Cerebellar nuclear complex (tissue), 1 donor: ENCODE data around the gene IL13.

Source experiments
- DNase-seq, 2 experiments: peaks; one replicate each; lab custom pipeline; 2025; lab: John Stamatoyannopoulos, UW

IL13 gene

GRCh38 chr5:132669966-132670882 lies 12.3 kb downstream of the IL13 start:
- DNase-seq, result no peak

GRCh38 chr5:132671000-132671399 lies 13.0 kb downstream of the IL13 start:
- no peak for DNase-seq

DNA sequence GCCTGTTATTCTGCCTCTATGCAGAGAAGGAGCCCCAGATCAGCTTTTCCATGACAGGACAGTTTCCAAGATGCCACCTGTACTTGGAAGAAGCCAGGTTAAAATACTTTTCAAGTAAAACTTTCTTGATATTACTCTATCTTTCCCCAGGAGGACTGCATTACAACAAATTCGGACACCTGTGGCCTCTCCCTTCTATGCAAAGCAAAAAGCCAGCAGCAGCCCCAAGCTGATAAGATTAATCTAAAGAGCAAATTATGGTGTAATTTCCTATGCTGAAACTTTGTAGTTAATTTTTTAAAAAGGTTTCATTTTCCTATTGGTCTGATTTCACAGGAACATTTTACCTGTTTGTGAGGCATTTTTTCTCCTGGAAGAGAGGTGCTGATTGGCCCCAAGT lies 15.5 kb downstream of the IL13 start:
- no peak for DNase-seq

GRCh38 chr5:132673939-132674630 lies 16.1 kb downstream of the IL13 start, which contains the start of gene IL4:
TSS of gene IL4 (plus strand) at chr5:132673989. CDS start at chr5:132674051, 62 bp downstream.
- no peak for DNase-seq

DNA sequence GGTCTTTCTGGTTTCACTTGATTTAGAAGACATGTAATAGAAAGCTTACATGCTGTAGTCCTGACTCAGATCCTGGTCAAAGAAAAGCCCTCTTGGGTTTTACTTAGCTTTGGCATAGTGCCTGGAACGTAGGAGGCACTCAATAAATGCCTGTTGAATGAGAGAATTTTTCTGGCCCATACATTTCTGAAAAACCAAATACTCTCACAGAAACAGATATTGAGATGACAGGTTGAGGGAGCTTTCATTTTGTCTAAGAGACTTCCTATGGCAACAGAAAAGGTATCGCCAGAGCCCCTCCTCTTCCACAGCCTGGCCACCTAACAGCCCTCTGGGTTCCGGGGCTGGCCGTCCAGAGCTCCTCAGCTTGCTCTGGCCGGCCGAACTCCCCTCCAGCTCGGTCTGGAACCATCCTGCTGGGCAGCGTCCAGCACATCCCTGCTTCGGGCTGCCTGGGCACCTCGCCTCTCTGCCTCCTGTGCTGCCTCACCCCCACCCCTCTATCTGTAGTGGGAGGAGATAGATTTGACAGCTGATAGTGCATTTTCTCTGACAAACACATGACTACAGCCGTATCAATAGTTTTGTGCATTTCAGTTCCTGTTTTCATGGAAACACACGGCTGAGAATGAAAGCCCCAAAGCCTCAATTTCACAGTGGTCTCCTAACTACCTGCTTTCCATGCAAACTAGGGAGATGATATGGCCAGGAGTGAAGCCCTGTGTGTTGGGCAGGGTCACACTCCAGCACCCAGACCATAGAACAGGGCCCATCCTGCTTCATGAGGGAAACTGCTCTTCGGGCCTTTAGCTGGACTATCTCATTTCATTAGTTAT lies 16.9 kb downstream of the IL13 start:
- DNase-seq, result no peak

DNA sequence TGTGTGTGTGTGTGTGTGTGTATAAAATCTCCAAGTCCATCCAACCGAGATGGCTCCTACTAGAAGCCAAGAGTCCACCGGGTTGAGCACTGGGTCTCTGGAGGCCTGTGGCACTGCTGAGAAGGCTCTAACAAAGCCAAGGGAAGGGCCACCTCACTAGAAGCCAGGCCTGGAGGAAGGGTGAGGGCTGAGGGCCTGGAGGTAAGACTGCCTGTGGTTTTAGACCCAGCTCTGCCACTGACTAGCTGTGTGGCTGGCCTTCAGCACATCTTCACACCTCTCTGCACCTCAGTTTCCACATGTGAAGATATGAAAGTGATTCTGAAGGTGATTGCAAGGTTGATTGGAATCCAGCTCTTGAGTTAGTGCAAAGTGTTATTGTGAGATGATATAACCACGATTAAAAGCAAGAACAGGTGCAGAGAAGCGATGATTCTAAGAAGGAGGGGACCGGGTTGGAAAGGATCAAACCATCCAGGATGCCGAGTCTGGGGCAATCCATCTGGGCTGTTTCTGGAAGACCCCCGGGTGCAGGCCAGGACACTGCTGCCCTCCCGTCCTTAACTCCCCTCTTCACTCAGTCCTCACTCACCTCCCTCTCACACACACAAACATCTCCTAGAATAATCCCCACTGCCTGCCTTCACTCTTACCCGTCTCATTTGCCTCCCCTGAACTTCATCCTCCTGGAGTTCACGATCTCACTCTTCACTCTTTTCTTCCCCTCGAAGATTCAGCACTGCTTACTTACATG lies 18.1 kb downstream of the IL13 start:
- no peak for DNase-seq

DNA sequence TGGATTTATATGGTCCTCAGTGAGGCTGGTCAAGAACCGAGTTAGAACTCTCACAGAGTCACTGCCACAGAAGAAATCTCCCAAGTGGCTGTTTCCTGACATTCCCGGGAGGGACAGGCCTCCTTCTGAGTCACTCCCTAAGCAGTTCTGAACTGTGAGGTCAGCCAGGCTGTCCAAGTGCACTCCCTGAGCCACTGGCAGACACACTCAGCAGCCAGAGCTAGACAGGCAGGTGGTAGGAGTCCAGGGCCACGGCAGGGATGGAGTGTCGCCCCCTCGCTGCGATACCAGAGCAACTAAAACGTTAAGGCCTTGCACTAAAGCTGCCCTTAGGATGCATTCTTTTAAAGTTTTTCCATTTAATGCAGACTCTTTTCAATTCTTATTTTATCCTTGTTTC lies 19.2 kb downstream of the IL13 start:
- DNase-seq, result no peak

GRCh38 chr5:132677682-132678400 lies 19.9 kb downstream of the IL13 start:
- DNase-seq, result no peak

DNA sequence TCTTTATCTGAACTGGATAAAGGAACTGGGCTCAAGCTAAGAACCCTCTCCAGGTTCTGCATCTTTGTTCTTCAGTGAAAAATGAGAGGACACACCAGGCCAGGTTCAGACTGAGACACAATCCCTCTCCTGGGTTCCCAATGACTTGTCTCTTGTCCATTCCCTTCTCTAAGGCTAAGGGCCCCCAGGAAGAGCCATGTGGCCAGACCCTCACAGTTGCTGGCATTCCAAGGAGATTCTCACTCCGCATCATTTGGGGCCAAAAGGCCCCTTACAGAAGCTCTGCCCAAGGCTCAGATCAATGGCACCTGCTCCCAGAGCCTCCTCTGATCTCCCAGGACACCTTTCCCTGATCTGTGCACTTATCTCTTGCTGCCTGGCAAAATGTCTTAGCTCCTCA lies 20.8 kb downstream of the IL13 start:
- no peak for DNase-seq

DNA sequence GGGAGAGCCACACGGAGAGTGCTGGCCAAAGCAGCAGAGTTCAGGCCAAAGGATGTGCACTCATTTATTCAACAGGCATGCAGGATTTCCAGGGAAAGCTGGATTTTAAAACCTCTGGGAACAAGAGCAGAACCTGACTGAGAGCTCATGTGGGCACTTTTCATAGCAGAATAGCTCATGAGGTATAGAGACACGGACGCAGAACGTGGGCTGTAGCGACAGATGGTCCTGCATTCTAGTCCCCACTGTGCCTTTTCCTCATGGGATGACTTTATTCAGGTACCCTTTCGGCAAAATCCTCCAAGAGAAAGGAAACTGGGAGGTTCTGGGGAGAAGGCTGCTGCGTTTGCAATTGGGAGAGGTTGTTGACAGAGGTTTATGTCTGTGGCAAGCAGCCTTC lies 21.2 kb downstream of the IL13 start:
- no peak for DNase-seq

DNA sequence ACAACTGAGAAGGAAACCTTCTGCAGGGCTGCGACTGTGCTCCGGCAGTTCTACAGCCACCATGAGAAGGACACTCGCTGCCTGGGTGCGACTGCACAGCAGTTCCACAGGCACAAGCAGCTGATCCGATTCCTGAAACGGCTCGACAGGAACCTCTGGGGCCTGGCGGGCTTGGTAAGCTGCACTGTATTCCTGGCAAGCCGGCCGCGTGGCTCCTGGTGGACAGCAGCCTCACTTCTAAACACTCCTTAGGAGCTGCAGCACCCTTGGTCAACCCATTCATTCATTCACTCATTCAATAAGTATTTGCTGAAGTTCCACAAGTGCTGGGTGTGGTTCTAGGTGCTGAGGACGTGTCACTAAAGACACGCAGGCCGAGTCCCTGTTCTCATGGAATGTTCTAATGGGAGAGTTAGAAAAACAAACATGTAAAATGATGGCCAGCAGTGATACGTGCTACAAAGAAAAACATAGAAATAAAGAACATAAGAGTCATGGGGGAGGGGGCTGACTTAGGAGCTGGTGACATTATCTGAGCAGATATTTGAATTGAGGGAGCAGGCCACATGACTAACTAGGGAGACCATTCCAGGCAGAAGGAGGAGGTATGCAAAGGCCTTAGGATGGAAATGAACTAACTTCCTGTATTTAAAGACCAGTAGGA lies 21.9 kb downstream of the IL13 start:
- no peak for DNase-seq

DNA sequence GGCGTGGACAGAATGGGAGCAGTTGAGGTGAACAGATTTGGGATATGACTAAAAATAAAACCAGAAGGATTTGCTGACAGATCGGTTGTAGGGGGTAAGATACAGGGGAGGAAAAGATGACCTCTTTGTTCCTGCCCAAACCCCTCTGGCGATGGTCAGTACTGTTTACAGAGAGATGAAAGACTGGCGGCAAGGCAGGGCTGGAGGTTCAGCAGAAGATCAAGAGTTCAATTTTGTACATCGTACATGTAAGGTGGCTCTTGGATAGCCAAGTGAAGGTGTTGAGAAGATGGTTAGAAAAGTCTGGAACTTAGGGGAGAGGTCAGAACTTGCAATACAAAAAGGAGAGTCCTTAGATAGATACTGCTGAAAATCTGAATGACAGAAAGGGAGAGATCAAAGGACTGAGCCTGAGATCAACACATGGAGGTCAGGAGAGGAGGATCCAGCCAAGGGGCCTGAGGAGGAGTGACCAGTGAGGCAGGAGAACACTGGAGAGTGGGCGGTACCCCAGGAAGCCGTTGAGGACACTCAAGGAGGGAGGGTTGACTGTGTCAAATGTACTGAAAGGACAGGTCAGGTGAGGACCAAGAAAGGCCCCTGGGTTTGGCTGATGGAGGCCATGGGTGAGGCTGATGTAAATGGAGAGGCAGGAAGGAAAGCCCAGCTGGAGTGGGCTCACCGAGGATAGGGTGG lies 23.0 kb downstream of the IL13 start:
- DNase-seq, result no peak

DNA sequence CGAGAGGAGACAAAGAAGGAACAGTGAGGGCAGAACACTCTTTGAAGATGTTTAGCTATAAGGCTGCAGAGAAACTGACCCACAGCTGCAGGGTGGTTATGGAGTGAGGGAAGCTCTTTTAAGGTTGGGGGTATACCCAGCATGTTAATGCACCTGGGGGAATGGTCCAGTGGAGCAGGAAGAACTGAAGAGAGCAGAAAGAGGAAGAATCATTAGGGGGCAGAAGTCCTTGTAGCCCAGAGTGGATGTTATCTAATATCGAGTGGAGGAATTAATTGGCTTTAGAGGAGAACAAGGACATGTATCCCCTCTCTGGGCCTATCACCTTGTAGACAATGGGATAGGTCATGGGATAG lies 23.5 kb downstream of the IL13 start:
- DNase-seq, result no peak

DNA sequence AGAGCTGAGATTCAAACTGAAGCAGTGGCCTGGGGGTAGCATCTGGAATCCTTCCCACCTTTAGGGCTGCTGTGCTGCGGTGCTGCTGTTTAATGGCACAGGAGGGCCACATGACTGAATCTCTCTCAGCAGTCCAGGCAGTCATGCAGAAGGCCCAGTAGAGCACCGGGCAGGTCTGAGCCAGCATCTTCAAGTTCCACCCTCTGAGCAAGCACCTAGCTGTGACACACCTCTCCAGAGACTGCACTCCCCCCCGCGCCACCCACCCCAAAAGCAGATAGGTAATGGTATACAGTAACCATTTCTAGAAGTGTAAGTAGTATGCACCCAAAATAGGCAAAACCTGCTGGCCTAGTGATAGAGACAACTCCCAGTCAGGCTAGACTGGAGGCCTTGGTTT lies 24.0 kb downstream of the IL13 start:
- no peak for DNase-seq

DNA sequence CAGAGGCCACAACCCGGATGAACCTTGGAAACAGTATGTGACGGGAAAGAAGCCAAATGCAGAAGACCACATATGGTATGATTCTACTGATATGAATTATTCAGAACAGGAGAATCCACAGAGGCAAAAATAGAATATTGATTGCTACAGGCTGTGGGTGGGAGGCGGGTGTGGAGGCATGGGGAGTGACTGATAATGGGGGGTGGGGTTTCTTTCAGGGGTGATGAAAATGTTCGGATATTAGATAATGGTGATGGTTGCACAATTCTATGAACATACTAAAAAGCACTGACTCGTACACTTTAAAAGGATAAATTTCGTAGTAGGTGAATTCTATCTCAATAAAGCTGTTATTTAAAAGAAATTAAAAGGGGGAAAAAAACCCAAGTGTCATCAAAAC lies 26.5 kb downstream of the IL13 start:
- no peak for DNase-seq

- DNase-seq, result no peak
Observed at GRCh38 chr5:132684922-132685720, 27.1 kb downstream of the IL13 start.

GRCh38 chr5:132686193-132686592 lies 28.2 kb downstream of the IL13 start:
- no peak for DNase-seq

DNA sequence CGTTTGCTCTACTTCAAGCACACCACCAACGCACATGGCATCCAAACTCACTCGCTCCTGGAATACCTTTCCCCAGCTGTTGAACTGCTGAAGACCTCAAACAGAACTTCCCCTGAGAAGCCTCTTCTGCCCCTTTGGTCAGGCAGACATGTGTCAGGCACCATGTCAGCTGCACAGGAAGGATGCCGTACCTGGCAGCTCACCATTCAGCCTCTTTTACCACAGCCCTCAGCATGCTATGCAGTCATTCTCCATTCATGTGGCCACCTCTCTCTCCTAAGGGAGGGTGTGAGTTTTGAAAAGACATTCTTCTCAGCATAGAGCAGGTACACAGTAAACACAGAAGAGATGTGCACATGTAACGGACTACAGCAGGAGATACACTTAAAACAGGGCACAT lies 30.0 kb downstream of the IL13 start:
- DNase-seq, result no peak
